Type B pancreatic cell (in vitro differentiated cells): ENCODE measurements around the gene GMDS. TPM values are rescaled to one million over a fixed set of nuclear protein-coding genes. Genes with fewer than 3 reads are reported as not detected.

Source experiments
- DNase-seq: peaks from one replicate; pipeline ENCODE4 v3.0.0; 2021; ENCODE audit warnings: mixed read lengths; ENCODE audit not compliant: unreplicated experiment; ENCODE audit errors: extremely low spot score
- H3K27ac Mint-ChIP-seq: 2 replicates; pipeline ENCODE4 v1.8.0; 2021; ENCODE audit warnings: mild to moderate bottlenecking, mixed read lengths
- H3K27me3 Mint-ChIP-seq: 2 replicates; pipeline ENCODE4 v1.8.0; 2021; ENCODE audit warnings: mixed read lengths
- H3K36me3 Mint-ChIP-seq: 2 replicates; pipeline ENCODE4 v1.8.0; 2021; ENCODE audit warnings: mixed read lengths
- H3K4me1 Mint-ChIP-seq: one replicate; pipeline ENCODE4 v1.8.0; 2021; ENCODE audit warnings: mixed read lengths; ENCODE audit not compliant: unreplicated experiment
- H3K4me3 Mint-ChIP-seq: 2 replicates; pipeline ENCODE4 v1.8.0; 2021; ENCODE audit warnings: mild to moderate bottlenecking, mixed read lengths
- H3K9me3 Mint-ChIP-seq: 2 replicates; pipeline ENCODE4 v1.8.0; 2021; ENCODE audit warnings: mixed read lengths
- total RNA-seq: library from RNA; stranded (reverse); gene quantifications from 2 replicates; pipeline ENCODE4 v1.2.1, GENCODE V29; 2021; ENCODE audit warnings: low replicate concordance
- TF ChIP-seq, protein P1 (sequence below): fragments of 200-600 bp; sonication (generic); conservative IDR thresholded peaks from 2 replicates; pipeline ENCODE4 v1.5.0; 2021; ENCODE audit warnings: antibody characterized with exemption, mild to moderate bottlenecking

The GMDS gene
- total RNA-seq, 1 donor from 2014 or later, result 41.3 TPM

DNA sequence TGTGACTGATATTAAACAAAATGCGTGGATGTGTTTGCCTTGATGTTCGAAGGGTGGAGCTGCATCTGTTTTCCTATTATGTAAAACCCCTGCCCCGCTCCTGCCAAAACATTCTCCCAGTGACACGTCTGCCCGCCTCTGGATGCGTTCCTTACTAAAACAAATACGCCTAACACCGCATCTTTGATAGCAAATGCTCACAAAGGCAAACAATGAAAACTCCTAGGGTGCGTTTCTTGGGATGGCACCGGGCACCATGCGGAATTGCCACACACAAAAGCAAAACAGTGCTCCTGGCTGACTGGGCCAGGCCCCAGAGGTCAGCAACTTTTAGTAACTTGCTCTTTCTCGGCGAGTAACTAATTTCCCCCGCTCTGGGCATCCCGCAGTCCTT is 644.6 kb downstream of the GMDS start:
- DNase-seq, result no peak
- Mint-ChIP-seq H3K36me3 (no peaks in the 10 kb centered on the region), H3K27me3 (peaks cover 76% of the 10 kb centered on the region), H3K4me1 (peaks cover 27% of the 10 kb centered on the region), H3K9me3 (no peaks in the 10 kb centered on the region), H3K27ac (no peak overlapping the region), H3K4me3 (no peak overlapping the region)
- TF ChIP-seq, protein P1, sequence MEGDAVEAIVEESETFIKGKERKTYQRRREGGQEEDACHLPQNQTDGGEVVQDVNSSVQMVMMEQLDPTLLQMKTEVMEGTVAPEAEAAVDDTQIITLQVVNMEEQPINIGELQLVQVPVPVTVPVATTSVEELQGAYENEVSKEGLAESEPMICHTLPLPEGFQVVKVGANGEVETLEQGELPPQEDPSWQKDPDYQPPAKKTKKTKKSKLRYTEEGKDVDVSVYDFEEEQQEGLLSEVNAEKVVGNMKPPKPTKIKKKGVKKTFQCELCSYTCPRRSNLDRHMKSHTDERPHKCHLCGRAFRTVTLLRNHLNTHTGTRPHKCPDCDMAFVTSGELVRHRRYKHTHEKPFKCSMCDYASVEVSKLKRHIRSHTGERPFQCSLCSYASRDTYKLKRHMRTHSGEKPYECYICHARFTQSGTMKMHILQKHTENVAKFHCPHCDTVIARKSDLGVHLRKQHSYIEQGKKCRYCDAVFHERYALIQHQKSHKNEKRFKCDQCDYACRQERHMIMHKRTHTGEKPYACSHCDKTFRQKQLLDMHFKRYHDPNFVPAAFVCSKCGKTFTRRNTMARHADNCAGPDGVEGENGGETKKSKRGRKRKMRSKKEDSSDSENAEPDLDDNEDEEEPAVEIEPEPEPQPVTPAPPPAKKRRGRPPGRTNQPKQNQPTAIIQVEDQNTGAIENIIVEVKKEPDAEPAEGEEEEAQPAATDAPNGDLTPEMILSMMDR, result no peak

DNA sequence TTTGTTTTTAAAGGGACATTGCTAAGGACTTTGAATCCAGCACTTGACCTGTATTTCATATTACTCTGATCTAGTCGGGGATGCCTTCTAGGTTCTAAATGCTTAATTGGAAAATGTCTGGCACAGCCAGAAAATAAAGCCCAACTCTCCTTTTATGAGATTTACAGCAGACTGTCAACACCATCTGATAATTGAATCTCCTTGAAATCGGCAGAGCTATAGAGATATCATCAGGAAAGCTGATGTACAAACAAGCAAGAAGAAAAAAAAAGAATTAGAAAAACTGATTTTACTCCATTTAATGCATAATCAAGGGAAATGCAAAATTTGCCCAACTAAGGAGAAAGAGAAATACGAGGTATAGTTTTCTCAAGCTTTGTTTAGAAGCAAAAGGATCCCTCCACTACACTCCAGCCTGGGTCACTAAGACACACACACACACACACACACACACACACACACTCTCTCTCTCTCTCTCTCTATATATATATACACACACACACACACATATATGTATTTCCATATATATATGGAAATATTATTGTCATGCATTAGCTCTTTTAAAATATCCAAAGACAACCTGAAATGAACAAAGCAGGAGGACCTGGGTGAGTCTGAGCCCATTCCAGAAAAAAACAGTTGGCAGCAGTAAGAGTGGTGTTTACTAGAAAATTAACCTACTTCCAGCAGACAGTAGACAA is 645.2 kb downstream of the GMDS start:
- TF ChIP-seq, protein P1, result no peak
- H3K27ac Mint-ChIP-seq, result no peak overlapping the region
- H3K36me3 Mint-ChIP-seq, result no peaks in the 10 kb centered on the region
- H3K4me1 Mint-ChIP-seq, result peaks cover 22% of the 10 kb centered on the region
- DNase-seq, result no peak
- peaks cover 70% of the 10 kb centered on the region for H3K27me3 Mint-ChIP-seq
- no peak overlapping the region for H3K4me3 Mint-ChIP-seq
- H3K9me3 Mint-ChIP-seq, result no peaks in the 10 kb centered on the region

DNA sequence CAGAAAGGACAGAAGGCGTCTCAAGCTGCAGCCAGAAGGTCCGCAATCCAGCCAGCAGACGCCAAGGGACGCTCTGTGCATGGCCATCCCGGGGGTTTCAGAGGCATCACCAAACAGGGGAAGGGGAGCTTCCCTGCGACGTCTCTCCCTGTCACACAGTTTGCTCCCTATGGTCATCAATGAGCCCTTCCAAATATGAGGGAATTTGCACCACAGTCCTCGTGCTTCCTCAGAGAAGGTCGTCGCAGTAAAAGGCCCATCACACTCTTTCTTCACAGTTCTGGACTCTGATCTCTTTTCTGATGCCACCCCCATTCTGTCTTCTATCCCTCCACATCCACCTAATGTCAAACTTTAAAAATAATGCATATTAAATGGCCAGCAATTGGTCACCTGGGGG is 645.9 kb downstream of the GMDS start:
- DNase-seq, result no peak
- Mint-ChIP-seq H3K27ac (peak overlapping the region; percentile 31), H3K4me1 (peaks cover 22% of the 10 kb centered on the region), H3K9me3 (no peaks in the 10 kb centered on the region), H3K27me3 (peaks cover 74% of the 10 kb centered on the region), H3K4me3 (no peak overlapping the region), H3K36me3 (no peaks in the 10 kb centered on the region)
- TF ChIP-seq, protein P1, result no peak

DNA sequence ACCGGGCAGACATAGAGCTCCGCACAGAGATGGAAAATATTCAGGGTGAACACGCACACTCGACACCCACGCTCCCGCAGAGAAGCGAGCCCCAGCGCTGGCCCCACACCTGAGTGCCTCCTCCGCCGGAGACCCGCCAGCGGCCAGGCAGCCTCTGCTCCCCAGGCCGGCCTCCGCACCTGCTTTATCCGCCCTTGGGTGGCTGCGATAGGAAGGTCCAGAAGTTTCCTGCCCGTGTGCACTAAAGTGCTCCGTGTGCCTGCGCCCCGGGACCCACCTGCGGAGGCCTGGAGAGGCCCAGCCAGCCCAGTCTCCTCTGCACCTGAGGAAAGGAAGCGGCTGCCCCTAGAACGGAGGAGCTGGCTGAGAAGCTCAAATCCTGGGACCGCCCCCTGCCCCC is 646.5 kb downstream of the GMDS start:
- TF ChIP-seq, protein P1, result no peak
- Mint-ChIP-seq H3K27ac (no peak overlapping the region), H3K9me3 (no peaks in the 10 kb centered on the region), H3K36me3 (no peaks in the 10 kb centered on the region), H3K4me1 (peaks cover 22% of the 10 kb centered on the region), H3K27me3 (peaks cover 75% of the 10 kb centered on the region), H3K4me3 (no peak overlapping the region)
- DNase-seq, result no peak

DNA sequence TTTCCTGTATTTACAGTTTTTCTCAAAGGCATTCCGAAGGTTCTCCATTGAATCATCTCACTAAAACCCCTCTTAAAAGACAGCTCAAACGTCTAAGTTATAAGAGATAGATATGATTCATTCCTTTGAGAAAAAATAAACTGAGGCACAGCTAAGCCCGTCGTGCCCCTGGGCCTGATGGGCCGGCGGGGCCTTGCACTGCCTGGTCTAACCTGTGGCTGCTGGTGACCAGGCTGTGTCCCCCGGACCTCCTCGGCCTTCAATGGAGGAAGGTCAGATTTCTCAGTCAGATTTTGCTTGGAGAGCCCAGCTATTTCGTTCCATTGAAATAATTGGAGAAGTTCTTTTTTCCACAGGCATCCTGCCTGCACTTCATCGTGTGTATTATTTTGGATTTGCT is 647.0 kb downstream of the GMDS start:
- no peak overlapping the region for H3K4me3 Mint-ChIP-seq
- H3K36me3 Mint-ChIP-seq, result no peaks in the 10 kb centered on the region
- TF ChIP-seq, protein P1, result no peak
- peaks cover 75% of the 10 kb centered on the region for H3K27me3 Mint-ChIP-seq
- peaks cover 22% of the 10 kb centered on the region for H3K4me1 Mint-ChIP-seq
- H3K9me3 Mint-ChIP-seq, result no peaks in the 10 kb centered on the region
- no peak overlapping the region for H3K27ac Mint-ChIP-seq
- no peak for DNase-seq
